ENCODE data around the gene GMIP. TPM values are rescaled to one million over a fixed set of nuclear protein-coding genes. Genes with fewer than 3 reads are reported as not detected.
"Not testable (repeated sequence)": the region's sequence is repeated elsewhere in the genome, so short reads cannot be mapped to it uniquely, and the experiment has no call there.

GMIP gene, protein sequence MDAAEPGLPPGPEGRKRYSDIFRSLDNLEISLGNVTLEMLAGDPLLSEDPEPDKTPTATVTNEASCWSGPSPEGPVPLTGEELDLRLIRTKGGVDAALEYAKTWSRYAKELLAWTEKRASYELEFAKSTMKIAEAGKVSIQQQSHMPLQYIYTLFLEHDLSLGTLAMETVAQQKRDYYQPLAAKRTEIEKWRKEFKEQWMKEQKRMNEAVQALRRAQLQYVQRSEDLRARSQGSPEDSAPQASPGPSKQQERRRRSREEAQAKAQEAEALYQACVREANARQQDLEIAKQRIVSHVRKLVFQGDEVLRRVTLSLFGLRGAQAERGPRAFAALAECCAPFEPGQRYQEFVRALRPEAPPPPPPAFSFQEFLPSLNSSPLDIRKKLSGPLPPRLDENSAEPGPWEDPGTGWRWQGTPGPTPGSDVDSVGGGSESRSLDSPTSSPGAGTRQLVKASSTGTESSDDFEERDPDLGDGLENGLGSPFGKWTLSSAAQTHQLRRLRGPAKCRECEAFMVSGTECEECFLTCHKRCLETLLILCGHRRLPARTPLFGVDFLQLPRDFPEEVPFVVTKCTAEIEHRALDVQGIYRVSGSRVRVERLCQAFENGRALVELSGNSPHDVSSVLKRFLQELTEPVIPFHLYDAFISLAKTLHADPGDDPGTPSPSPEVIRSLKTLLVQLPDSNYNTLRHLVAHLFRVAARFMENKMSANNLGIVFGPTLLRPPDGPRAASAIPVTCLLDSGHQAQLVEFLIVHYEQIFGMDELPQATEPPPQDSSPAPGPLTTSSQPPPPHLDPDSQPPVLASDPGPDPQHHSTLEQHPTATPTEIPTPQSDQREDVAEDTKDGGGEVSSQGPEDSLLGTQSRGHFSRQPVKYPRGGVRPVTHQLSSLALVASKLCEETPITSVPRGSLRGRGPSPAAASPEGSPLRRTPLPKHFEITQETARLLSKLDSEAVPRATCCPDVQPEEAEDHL
- polyA plus RNA-seq (2012; ENCODE audit: insufficient read depth, insufficient read length), result 21.2 TPM

DNA sequence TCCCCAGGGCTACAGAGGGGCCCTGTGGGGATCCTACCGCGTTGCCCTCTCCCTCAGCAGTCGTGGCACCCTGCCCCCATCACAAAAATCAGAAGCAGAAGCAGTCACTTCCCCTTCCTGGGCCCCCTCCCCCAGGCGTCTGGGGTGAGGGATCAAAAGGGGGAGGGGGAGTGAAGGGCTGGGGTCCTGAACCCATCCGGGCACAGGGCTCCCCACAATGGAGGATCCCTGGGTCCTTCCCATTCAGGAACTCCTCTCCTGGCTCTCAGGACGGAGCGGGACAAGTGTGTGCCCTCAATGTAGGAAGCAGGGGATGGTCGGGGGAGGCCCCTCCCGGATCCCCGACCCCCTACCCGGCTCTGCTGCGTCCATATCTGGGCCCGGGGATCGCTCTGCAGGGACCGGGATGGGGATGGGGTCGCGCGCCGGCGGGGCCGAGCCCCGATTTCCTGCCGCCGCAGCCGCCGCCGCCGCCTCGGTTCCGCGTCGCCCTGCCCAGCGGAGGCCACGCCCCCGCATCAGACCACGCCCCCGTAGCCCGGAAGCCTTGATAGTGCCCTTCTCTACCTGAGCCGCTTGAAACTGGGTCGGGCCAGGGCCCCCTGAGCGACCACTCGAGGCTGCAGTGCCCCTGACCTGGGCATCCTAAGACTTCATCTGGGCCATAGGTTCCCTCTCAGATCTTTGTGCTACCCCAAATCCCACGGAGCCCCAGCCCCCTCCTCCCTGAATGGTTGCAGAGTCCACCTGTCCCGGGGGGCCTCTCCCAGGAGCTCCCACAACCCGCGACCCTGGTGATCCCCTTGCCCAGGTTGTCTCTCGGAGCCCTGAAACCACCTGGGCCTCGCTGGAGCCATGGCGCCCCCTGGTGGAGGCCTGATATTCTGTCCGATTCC lies at the start of gene GMIP:
TSS of gene GMIP (minus strand) at position 500 of the 896 bp plus-strand sequence. CDS start at position 372, 128 bp downstream.
- DNase-seq (ENCODE audit: low read depth, low spot score), result peak; percentile 49

DNA sequence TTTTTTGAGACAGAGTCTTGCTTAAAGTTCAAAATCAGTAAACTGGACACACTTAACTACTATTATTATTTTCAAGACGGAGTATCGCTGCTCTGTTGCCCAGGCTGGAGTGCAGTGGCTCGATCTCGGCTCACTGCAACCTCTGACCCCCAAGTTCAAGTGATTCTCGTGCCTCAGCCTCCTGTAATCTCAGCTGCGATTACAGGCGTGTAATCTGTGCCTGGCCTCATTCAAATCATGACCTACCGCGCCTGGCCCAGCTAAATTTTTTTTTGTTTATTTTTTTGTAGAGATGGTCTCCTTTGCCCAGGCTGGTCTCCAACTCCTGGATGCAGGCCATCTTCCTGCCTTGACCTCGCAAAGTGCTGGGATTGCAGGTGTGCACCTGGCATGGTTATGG lies 48.2 kb upstream of the GMIP start:
- no peak for DNase-seq (ENCODE audit: low read depth, low spot score)
- H3K4me3 ChIP-seq (ENCODE audit: low read length), result no peak overlapping the region

More for the DNA sequence above, at the start of gene GMIP:
- peak within 1 kb of the TSS; percentile 91 for H3K4me3 ChIP-seq (ENCODE audit: low read length)

DNA sequence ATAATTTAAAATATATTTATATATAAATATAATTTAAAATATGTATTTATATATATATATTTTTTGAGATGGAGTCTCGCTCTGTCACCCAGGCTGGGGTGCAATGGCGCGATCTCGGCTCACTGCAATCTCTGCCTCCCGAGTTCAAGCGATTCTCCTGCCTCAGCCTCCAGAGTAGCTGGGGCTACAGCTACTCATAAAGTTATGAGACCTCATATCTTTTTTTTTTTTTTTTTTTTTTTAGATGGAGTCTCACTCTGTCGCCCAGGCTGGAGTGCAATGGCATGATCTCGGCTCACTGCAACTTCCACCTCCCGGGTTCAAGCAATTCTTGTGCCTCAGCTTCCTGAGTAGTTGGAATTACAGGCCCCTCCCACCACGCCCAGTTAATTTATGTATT lies 45.6 kb upstream of the GMIP start:
- not testable (repeated sequence) for H3K4me3 ChIP-seq (ENCODE audit: low read length); DNase-seq (ENCODE audit: low read depth, low spot score)

DNA sequence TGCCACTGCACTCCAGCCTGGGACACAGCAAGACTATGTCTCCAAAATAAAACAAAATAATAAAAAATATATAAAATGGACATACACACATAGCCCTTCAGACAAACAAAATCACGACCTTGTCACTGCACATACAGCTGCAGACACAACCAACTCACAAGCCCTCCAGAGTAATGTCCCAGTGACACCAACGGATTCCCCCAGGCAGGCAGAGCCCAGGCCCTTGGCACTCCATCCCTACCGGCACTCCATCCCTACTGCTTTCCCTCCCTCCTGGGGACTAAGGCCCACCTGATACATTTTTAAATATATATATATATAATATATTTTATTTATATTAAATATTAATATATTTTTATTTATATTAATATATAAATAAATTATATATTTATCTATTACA lies 43.6 kb upstream of the GMIP start:
- no peak overlapping the region for H3K4me3 ChIP-seq (ENCODE audit: low read length)

DNA sequence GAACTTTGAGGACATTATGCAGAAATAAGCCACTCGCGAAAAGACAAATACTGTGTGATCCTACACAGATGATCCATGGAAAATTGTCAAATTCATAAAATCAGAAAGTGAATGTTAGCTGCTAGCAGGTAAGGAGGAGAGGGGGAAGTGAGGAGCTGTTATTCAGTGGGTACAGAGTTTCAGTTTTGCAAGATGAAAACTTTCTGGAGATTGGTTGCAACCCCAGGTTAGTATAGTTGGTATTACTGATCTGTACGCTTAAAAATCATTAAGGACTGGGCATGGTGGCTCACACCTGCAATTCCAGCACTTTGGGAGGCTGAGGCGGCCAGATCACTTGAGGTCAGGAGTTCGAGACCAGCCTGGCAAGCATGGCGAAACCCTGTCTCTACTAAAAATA lies 43.1 kb upstream of the GMIP start:
- H3K4me3 ChIP-seq (ENCODE audit: low read length), result no peak overlapping the region
- DNase-seq (ENCODE audit: low read depth, low spot score), result no peak

More for the DNA sequence above, 43.6 kb upstream of the GMIP start:
- DNase-seq (ENCODE audit: low read depth, low spot score), result no peak

DNA sequence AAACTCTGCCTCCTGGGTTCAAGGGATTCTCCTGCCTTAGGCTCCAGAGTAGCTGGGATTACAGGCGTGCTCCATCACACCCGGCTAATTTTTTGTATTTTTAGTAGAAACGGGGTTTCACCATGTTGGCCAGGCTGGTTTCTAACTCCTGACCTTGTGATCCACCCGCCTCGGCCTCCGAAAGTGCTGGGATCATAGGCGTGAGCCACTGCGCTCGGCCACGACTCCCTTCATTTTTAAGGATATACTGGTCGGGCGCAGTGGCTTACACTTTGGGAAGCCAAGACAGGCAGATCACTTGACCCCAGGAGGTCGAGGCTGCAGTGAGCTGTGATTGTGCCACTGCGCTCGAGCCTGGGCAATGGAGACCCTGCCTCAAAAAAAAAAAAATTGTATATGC lies 42.7 kb upstream of the GMIP start:
- not testable (repeated sequence) for H3K4me3 ChIP-seq (ENCODE audit: low read length); DNase-seq (ENCODE audit: low read depth, low spot score)

DNA sequence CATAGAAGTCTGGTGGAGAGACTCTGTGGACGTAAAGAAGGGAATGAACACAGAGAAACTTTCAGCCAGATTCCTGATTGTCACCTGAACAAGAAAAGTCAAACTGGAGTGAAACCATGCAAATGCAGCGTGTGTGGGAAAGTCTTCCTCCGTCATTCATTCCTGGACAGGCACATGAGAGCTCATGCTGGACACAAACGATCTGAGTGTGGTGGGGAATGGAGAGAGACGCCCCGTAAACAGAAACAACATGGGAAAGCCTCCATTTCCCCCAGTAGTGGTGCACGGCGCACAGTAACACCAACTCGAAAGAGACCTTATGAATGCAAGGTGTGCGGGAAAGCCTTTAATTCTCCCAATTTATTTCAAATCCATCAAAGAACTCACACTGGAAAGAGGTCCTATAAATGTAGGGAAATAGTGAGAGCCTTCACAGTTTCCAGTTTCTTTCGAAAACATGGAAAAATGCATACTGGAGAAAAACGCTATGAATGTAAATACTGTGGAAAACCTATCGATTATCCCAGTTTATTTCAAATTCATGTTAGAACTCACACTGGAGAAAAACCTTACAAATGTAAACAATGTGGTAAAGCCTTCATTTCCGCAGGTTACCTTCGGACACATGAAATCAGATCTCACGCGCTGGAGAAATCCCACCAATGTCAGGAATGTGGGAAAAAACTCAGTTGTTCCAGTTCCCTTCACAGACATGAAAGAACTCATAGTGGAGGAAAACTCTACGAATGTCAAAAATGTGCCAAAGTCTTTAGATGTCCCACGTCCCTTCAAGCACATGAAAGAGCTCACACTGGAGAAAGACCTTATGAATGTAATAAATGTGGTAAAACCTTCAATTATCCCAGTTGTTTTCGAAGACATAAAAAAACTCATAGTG lies 36.0 kb upstream of the GMIP start:
- no peak for DNase-seq (ENCODE audit: low read depth, low spot score)
- no peak overlapping the region for H3K4me3 ChIP-seq (ENCODE audit: low read length)

DNA sequence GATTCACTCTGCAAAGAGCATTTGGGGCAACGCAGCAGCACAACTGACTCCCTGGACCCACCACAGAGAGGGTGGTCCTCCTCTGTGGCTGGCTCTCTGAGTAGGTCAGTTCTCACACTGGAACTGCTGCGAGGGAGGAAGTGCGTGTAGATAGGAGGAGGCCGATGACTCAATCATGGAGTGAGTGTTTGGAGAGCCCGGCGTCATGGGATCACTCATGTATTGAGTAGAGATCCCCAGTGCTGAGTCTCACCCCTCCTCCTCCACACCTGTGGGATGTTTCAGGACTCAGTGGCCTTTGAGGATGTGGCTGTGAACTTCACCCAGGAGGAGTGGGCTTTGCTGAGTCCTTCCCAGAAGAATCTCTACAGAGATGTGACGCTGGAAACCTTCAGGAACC lies 34.1 kb upstream of the GMIP start:
- DNase-seq (ENCODE audit: low read depth, low spot score), result no peak

DNA sequence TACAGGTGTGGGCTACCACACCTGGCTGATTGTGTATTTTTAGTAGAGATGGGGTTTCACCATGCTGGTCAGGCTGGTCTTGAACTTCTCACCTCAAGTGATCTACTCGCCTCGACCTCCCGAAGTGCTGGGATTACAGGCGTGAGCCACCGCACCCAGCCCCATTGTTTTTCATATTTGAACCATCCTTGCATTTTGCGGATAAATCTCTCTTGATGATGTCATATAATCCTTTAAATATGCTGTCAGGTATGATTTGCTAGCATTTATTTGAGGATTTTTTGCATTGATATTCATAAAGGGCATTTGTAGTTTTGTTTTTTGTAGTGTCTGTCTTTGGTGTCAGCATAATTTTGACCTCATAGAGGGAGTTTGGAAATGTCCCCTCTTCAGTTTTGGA lies 30.9 kb upstream of the GMIP start:
- no peak overlapping the region for H3K4me3 ChIP-seq (ENCODE audit: low read length)

More for the DNA sequence above, 34.1 kb upstream of the GMIP start:
- no peak overlapping the region for H3K4me3 ChIP-seq (ENCODE audit: low read length)

DNA sequence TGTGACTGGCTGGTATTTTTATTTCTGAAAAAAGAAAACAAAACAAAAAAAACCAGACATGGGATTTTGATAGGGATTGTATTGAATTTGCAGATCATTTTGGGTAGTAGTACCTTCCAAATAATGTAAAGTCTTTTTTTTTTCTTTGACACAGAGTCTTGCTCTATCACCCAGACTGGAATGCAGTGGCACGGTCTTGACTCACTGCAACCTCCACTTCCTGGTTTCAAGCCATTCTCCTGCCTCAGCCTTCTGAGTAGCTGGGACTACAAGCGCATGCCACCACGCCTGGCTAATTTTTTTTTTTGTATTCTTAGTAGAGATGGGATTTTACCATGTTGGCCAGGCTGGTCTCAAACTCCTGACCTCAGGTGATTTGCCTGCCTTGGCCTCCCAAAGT lies 29.4 kb upstream of the GMIP start:
- no peak overlapping the region for H3K4me3 ChIP-seq (ENCODE audit: low read length)
- no peak for DNase-seq (ENCODE audit: low read depth, low spot score)

More for the DNA sequence above, 30.9 kb upstream of the GMIP start:
- no peak for DNase-seq (ENCODE audit: low read depth, low spot score)

DNA sequence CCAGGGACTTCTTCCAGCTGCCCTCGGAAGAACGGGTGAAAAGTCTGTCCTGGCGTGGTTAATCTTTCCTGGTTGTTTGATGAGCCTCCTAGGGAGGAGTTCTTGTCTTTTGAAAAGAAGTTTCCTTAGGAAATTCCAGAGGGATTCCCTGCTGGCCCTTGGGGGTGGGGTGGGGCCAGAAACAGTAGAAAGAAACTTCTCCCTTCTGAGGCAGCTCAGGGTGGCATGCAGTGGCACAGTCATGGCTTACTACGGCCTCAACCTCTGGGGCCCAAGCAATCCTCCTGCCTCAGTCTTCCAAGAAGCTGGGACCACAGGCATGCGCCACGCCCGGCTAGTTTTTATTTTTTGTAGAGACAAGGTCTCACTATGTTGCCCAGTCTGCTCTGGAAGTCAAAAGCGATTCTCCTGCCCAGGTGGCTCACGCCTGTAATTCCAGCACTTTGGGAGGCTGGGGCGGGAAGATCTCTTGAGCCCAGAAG lies 26.7 kb upstream of the GMIP start:
- peak overlapping the region; percentile 86 for H3K4me3 ChIP-seq (ENCODE audit: low read length)
- no peak for DNase-seq (ENCODE audit: low read depth, low spot score)

DNA sequence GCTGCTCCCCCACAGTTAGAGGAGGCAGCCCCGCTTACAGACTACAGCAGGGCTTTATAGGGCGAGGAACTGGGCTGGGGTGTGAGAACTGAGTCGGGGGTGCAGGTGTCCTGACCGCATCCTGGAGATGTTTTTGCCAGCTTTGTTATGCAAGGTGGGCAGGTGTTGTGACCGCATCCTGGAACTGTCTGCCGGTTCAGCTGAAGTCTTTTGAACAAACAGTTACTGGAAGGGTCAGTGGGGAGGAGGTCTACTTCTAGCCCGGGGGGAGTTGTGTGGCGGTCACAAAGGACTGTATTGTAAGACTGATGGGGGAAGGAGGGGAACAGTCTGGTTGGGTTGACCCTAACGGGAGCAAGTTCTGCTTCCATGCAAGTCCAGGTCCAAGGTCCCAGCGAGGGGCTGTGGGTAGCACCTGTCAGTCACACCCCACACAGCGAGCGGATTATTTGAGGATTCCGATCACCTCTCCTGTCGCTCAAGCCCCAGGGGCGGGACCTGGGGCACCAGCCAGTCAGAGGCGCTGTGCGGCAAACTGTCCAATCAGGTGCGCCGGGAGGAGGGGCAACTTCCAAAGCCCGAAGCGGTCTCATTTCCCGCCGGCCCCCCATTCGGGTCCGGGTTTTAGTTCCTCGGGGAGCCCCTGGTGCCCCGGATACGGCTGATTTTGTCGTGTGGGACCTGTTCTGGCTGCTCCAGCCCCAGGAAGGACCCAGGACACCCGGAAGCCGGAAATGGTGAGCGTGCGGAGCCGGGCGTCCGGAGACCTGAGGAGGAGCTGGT lies 25.0 kb upstream of the GMIP start, which contains the start of gene ZNF101:
TSS of gene ZNF101 (plus strand) at position 610 of the 783 bp plus-strand sequence. CDS start at position 735, 125 bp downstream.
- peak; percentile 99 for DNase-seq (ENCODE audit: low read depth, low spot score)
- peak within 1 kb of the TSS; percentile 86 for H3K4me3 ChIP-seq (ENCODE audit: low read length)

DNA sequence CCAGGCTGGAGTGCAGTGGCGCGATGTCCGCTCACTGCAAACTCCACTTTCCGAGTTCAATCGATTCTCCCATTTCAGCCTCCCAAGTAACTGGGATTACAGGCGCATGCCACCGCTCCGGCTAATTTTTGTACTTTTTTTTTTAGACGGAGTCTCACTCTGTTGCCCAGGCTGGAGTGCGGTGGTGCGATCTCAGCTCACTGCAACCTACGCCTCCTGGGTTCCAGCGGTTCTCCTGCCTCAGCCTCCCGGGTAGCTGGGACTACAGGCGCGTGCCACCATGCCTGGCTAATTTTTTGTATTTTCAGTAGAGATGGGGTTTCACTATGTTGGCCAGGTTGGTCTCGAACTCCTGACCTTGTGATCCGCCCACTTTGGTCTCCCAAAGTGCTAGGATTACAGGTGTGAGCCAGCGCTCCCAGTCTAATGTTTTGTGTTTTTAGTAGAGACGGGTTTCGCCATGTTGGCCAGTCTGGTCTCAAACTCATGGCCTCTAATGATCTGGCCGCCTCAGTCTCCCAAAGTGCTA lies 22.0 kb upstream of the GMIP start:
- not testable (repeated sequence) for DNase-seq (ENCODE audit: low read depth, low spot score); H3K4me3 ChIP-seq (ENCODE audit: low read length)

DNA sequence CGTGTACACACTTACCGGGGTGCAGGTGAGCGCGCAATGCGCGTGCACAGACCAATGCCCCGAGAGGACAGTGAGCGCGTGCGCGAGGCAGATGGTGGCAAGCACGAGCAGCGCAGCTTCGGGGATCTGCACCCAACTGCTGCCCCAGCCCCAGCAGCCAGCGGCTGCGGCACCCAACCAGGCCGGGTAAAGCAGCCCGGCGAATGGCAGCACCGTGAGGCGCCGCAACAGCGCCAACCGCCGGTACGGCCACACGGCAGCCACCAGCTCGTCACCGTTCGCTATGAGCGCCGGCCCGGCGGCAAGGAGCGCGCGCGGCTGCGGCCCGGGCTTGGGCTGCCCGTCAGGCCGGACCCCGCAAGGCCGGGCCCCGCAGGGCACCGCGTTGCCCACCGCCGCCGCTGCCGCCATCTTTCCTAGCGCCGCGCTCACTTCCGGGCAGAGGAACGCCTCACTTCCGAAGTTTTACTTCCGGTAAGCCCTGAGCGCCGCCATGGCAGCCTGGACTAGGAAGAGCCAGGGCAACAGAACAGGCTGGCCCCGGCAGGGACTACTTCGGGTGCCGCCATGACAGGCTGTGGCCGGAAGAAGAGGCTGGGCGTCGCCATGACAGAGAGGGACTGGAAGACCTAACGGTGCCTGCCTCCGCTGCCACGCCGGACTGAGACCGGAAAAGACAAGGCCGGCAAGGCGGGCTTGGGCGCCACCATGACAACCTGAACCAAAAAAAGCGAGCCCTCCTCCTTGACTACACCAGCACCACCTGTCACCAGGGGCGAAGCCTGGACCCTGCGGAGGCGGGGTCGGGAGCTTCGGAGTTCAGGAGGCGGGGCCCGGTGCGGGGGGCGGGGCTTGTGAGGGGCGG lies 20.0 kb upstream of the GMIP start, which contains the start of gene ATP13A1:
TSS of gene ATP13A1 (minus strand) at position 421 of the 865 bp plus-strand sequence. CDS start at position 411, 10 bp downstream.
- H3K4me3 ChIP-seq (ENCODE audit: low read length), result peak within 1 kb of the TSS; percentile 92
- peak; percentile 95 for DNase-seq (ENCODE audit: low read depth, low spot score)

DNA sequence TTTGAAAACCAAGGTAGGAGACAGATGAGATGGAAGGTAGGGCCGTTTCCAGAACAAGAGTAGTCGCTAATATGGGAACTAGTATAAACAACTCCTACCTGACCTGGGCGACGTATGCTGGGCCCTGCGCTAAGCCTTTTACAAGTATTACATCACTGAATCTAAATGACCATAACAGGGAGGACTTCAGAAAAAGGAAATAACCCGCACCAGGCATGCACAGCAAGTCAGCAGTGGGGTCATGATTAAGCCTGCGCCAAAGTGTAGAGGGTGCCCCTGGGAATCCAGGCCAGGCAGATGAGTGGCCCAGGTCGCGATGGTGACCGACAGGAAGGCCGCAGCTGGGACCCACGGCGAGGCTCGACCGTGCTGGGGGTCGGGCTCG lies 19.4 kb upstream of the GMIP start:
- H3K4me3 ChIP-seq (ENCODE audit: low read length), result peak overlapping the region; percentile 92
- no peak for DNase-seq (ENCODE audit: low read depth, low spot score)

DNA sequence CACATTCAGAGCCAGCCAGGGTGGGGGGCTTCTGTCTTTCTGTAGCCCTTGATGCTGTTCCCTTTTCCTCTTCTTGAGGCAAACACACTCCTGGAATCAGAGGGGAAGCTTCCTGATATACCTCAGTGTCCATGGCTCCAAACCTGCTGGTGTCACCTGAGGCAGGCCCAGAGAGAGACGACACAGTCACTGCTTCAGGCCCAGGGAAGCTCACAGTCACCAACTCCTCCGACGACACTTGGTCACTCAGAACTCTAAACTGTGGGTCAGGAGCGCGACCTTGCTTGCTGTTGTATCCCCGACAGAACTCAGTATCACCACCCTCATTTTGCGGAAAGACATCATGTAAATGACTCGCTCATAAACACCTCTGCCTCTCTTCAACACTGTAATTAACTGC lies 18.9 kb upstream of the GMIP start:
- peak overlapping the region; percentile 92 for H3K4me3 ChIP-seq (ENCODE audit: low read length)
- DNase-seq (ENCODE audit: low read depth, low spot score), result no peak

Measured in Jurkat, Clone E6-1 (cell line).